ENCODE measurements around the gene GTPBP10. TPM values are rescaled to one million over a fixed set of nuclear protein-coding genes. Genes with fewer than 3 reads are reported as not detected.
"Not testable (repeated sequence)": the region's sequence is repeated elsewhere in the genome, so short reads cannot be mapped to it uniquely, and the experiment has no call there.

Gene GTPBP10, protein sequence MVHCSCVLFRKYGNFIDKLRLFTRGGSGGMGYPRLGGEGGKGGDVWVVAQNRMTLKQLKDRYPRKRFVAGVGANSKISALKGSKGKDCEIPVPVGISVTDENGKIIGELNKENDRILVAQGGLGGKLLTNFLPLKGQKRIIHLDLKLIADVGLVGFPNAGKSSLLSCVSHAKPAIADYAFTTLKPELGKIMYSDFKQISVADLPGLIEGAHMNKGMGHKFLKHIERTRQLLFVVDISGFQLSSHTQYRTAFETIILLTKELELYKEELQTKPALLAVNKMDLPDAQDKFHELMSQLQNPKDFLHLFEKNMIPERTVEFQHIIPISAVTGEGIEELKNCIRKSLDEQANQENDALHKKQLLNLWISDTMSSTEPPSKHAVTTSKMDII
- total RNA-seq: 7.4 and 14.0 TPM in 2 replicates

DNA sequence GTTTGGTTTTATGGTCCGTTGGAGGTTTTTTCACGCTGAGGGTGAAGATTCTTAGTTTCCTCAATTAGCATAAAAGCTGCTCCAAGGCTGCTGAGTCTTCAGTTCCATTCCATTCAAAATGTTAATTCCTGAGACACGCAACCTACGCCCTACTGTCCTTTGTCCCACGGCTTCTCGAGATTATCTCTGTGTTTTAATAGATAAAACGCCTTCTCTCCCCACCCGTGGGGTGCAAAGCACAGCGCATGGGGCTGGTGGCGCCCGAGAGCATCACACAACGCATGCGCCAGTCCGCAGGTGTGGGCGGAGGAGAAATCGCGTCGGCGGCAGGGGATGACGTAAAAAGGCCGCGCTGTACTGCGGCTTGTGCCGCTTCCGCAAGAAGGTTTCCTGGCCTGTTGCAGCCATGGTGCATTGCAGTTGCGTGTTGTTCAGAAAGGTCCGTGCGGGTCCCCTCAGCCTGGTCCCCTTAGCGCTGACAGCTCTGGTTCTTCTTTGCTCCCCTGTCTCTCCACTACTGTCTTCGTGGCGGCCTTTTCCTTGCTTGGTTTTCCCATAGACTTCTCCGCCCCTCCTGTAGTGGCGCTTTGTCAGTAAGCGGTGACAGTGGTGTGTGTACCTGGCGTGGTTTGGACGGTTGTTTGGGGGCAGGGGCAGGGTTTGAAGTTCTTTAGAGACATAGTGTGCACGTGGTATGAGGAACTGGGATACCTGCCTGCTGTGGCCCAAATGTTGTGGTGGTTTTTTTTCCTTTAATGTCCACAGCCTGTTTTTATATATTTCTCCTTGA lies at the start of gene GTPBP10:
GTPBP10 (plus strand) TSS at position 381 of the 790 bp plus-strand sequence; CDS start at position 407, 26 bp downstream.
- peak; percentile 81 for DNase-seq (ENCODE audit: low read depth, low spot score)

GRCh38 chr7:90298145-90299038 lies 48.1 kb upstream of the GTPBP10 start:
- peak; percentile 45 for DNase-seq (ENCODE audit: low read depth, low spot score)

DNA sequence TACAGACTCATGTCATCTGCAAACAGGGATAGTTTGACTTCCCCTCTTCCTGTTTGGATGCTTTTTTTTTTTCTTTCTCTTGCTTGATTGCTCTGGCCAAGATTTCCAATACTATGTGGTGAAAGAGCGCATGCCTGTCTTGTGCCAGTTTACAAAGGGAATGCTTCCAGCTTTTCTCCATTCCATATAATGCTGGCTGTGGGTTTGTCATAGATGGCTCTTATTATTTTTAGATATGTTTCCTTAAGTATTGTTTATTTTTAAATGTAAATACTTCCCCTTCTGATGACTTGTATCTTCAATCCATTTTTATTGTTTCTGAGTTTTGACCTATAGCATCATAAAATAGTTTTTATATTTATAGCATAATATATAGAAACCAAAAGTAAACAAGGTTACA lies 43.3 kb upstream of the GTPBP10 start:
- no peak for DNase-seq (ENCODE audit: low read depth, low spot score)

- DNase-seq (ENCODE audit: low read depth, low spot score): no peak
Observed at GRCh38 chr7:90309872-90310271, 36.6 kb upstream of the GTPBP10 start.

DNA sequence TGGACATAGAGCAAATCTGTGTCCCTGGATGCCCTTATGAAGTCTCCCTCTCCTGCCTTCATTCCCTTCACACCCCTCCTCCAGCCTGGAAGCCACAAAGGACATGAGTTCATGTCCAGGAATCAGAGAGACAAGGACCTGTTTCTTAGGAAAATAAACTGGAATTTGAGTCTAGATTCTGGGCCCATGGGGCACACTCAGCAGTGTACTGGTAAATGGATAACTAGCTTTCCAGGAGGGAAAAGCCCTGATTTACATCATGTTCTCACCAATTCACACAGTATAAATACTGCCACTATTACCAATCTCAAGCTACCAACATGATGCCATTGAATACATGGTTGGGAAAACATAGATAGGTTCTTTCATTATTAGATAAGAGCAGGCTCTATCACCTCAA lies 35.3 kb upstream of the GTPBP10 start:
- DNase-seq (ENCODE audit: low read depth, low spot score): no peak

DNA sequence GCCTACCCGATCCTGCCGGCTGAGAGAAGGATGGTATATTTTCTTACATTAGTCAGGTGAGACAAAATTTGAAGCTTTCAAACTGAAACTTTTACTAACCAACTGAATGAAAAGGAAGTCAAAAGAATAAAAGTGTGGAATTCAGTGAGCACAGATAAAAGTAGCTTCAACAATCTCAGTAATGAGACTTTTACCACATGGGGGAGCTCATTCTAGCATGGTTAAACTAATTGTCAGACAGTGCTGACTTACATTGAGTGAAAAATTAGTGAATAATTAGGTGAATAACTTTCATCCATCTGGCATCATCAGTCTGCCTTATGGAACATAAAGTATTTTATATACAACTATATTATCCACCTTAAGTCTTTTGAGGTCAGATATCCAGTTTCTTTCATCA lies 33.8 kb upstream of the GTPBP10 start:
- DNase-seq (ENCODE audit: low read depth, low spot score): no peak

- no peak for DNase-seq (ENCODE audit: low read depth, low spot score)
Observed at GRCh38 chr7:90313907-90314306, 32.6 kb upstream of the GTPBP10 start.

- no peak for DNase-seq (ENCODE audit: low read depth, low spot score)
Observed at GRCh38 chr7:90320014-90320413, 26.5 kb upstream of the GTPBP10 start.

DNA sequence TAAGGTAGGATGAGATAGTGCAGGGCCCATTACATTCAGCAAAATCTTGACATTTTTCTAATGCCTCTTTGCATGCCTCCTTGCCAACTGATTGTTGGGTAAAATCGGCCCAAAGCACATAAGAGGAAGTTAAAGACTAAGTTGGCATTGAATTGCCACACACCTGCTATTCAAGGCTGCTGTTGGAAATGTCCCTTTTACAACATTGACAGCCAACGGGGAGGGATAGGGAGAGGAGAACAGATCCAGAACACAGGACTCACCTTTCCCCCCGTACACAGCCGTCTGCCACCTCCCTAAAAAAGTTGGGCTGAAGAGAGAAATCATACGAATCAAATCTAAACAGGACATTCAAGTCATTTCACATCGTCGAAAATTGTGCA lies 26.1 kb upstream of the GTPBP10 start:
- no peak for DNase-seq (ENCODE audit: low read depth, low spot score)

GRCh38 chr7:90320801-90321494 lies 25.6 kb upstream of the GTPBP10 start, which contains the start of gene FAM237B:
Gene FAM237B, minus strand, starts transcription at chr7:90321304. Its CDS starts 1,556 bp downstream, at chr7:90319748.
- no peak for DNase-seq (ENCODE audit: low read depth, low spot score)

DNA sequence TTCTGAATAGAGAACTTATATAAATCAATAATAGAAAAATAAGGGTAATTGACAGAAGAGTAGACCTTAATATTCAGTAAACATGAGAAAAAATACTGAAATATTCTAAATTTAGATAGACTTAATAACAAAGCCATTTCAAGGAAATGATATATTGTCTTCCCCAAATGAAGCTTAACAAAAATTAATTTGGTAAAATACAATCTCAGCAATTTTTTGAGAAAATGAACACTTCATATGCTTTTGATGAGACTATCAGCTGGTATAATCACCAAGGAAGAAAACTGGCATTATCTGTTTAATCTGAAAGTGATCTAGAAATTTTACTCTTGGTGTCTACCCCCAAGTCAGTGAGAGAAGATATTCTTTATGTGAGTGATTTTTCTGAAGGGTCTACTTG lies 23.7 kb upstream of the GTPBP10 start:
- no peak for DNase-seq (ENCODE audit: low read depth, low spot score)

GRCh38 chr7:90326500-90326899 lies 20.0 kb upstream of the GTPBP10 start:
- no peak for DNase-seq (ENCODE audit: low read depth, low spot score)

DNA sequence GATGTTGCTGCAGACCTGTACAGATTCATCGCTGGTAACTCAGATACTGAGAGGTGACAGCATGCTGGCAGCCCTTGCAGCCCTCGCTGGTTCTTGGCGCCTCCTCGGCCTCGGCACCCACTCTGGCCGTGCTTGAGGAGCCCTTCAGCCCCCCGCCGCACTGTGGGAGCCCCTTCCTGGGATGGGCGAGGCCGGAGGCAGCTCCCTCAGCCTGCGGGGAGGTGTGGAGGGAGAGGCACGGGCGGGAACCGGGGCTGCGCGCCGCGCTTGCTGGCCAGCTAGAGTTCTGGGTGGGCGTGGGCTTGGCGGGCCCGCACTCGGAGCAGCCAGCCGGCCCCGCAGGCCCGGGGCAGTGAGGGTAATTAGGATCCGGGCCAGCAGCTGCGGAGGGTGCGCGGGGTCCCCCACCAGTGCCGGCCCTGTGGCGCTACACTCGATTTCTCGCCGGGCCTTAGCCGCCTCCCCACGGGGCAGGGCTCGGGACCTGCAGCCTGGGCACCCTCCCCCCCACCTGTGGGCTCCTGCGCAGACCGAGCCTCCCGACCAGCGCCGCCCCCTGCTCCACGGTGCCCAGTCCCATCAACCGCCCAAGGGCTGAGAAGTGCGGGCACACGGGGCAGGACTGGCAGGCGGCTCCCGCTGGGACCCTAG lies 12.2 kb upstream of the GTPBP10 start:
- no peak for DNase-seq (ENCODE audit: low read depth, low spot score)

DNA sequence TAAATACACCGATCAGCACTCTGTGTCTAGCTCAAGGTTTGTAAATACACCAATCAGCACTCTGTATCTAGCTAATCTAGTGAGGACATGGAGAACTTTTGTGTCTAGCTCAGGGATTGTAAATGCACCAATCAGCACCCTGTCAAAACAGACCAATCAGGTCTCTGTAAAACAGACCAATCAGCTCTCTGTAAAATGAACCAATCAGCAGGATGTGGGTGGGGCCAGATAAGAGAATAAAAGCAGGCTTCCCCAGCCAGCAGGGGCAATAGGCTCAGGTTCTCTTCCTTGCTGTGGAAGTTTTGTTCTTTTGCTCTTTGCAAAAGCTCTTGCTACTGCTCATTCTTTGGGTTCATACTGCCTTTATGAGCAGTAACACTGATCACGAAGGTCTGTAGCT lies 11.6 kb upstream of the GTPBP10 start:
- DNase-seq (ENCODE audit: low read depth, low spot score): not testable (repeated sequence)

DNA sequence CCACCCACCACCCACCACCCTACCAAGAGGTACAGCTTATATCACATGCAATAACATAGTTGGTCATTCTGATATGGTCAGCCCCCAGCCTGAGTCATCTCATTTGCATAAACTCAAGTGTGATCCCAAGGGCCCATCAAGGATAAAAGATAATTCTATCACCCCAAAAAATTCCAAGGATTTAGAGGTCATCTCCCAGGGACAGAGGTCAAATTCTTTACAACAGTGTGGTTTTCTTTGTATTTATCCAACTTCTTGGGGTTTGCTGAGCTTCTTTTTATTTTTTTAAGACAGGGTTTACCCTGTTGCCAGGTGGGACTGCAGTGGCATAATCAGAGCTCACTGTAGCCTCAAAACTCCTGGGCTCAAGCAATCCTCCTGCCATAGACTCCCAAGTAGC lies 9.4 kb upstream of the GTPBP10 start:
- no peak for DNase-seq (ENCODE audit: low read depth, low spot score)

GRCh38 chr7:90345016-90345415 lies 1.5 kb upstream of the GTPBP10 start:
- no peak for DNase-seq (ENCODE audit: low read depth, low spot score)

GRCh38 chr7:90345595-90346335 lies 751 bp upstream of the GTPBP10 start:
- DNase-seq (ENCODE audit: low read depth, low spot score): no peak

DNA sequence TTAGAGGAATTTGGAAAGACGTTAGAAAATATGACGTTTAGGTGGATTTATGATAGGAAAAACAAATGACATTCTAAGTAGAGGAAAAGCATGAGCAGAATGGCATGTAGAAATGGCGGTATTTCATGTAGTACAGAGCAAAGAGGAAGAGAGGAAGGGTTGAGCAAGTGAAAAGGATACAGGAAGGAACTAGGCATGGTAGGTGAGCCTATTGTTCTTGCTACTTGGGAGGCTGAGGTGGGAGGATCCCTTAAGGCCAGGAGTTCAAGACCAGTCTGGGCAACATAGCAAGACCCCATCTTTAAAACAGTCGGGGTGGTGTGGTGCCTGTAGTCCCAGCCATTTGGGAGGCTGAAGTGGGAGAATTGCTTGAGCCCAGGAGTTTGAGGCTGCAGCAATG lies 1.2 kb downstream of the GTPBP10 start:
- DNase-seq (ENCODE audit: low read depth, low spot score): no peak

DNA sequence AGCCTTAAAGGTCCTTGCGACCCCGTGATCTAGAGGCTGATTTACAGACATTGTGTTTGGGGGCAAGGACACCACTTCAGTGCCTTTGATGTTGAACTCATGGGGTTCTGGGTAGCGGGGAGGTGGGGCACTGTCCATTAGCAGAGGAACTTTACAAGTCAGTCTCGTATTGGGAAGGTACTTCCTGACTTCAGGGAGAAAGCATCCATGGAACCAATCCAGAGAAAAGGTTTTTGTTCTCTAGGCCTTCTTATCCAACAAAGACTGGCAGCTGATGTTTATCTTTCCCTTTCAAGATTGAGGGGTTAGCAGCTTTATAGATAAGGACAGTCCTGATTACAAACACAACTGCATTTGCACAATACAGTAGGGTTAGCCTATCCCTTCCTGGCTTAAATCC lies 2.8 kb downstream of the GTPBP10 start:
- DNase-seq (ENCODE audit: low read depth, low spot score): no peak

DNA sequence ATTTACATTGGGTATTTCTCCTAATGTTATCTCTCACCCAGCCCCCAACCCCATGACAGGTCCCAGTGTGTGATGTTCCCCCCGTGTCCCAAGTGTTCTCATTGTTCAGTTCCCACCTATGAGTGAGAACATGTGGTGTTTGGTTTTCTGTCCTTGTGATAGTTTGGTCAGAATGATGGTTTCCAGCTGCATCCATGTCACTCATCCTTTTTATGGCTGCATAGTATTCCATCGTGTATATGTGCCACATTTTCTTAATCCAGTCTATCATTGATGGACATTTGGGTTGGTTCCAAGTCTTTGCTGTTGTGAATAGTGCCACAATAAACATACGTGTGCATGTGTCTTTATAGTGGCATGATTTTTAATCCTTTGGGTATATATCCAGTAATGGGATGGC lies 3.5 kb downstream of the GTPBP10 start:
- not testable (repeated sequence) for DNase-seq (ENCODE audit: low read depth, low spot score)
